Measurements from ENCODE around the gene ASTN2.

ASTN2 gene

GRCh38 chr9:116873937-116874914 is 540.6 kb downstream of the ASTN2 start:
- no peaks in the 10 kb centered on the region for H3K36me3 ChIP-seq (ENCODE audit: control insufficient read depth, insufficient read depth, low read length)
- H3K4me1 ChIP-seq (ENCODE audit: control insufficient read depth, insufficient read depth, low read length): peaks cover 6% of the 10 kb centered on the region
- no peaks in the 10 kb centered on the region for H3K27me3 ChIP-seq (ENCODE audit: control insufficient read depth, insufficient read depth, low read length)
- H3K9me3 ChIP-seq (ENCODE audit: control insufficient read depth, insufficient read depth, low read depth, low read length): peaks cover 27% of the 10 kb centered on the region
- no peak overlapping the region for H3K4me3 ChIP-seq (ENCODE audit: low read depth, low read length)
- no peak overlapping the region for H3K27ac ChIP-seq (ENCODE audit: low read depth, low read length)
- no peak overlapping the region for H3K9ac ChIP-seq (ENCODE audit: low read length)

DNA sequence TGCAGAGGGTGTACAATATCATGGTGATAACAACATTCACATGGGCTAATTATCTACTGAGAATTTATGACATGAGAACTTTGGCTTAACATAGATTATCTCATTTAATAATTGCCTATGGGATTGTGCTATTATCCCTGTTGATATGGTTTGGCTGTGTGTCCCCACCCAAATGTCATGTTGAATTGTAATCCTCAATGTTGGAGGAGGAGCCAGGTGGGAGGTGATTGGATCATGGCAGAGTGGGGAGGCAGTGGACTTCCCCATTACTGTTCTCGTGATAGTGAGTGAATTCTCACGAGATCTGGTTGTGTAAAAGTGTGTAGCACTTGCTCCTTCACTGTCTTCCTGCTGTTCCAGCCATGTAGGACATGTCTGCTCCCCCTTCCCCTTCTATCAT is 541.4 kb downstream of the ASTN2 start:
- Histone ChIP-seq H3K27me3 (ENCODE audit: control insufficient read depth, insufficient read depth, low read length) (no peaks in the 10 kb centered on the region), H3K4me1 (ENCODE audit: control insufficient read depth, insufficient read depth, low read length) (peaks cover 6% of the 10 kb centered on the region), H3K9ac (ENCODE audit: low read length) (no peak overlapping the region), H3K9me3 (ENCODE audit: control insufficient read depth, insufficient read depth, low read depth, low read length) (peaks cover 24% of the 10 kb centered on the region), H3K27ac (ENCODE audit: low read depth, low read length) (no peak overlapping the region), H3K4me3 (ENCODE audit: low read depth, low read length) (no peak overlapping the region), H3K36me3 (ENCODE audit: control insufficient read depth, insufficient read depth, low read length) (no peaks in the 10 kb centered on the region)

- H3K27me3 ChIP-seq (ENCODE audit: control insufficient read depth, insufficient read depth, low read length): no peaks in the 10 kb centered on the region
- H3K9me3 ChIP-seq (ENCODE audit: control insufficient read depth, insufficient read depth, low read depth, low read length): no peaks in the 10 kb centered on the region
- H3K4me1 ChIP-seq (ENCODE audit: control insufficient read depth, insufficient read depth, low read length): peaks cover 16% of the 10 kb centered on the region
- H3K27ac ChIP-seq (ENCODE audit: low read depth, low read length): no peak overlapping the region
- H3K4me3 ChIP-seq (ENCODE audit: low read depth, low read length): no peak overlapping the region
- no peaks in the 10 kb centered on the region for H3K36me3 ChIP-seq (ENCODE audit: control insufficient read depth, insufficient read depth, low read length)
- no peak overlapping the region for H3K9ac ChIP-seq (ENCODE audit: low read length)
Observed at GRCh38 chr9:116870566-116870965, 544.3 kb downstream of the ASTN2 start.

GRCh38 chr9:116868201-116868600 is 546.7 kb downstream of the ASTN2 start:
- no peaks in the 10 kb centered on the region for H3K27me3 ChIP-seq (ENCODE audit: control insufficient read depth, insufficient read depth, low read length)
- H3K4me1 ChIP-seq (ENCODE audit: control insufficient read depth, insufficient read depth, low read length): peaks cover 16% of the 10 kb centered on the region
- no peak overlapping the region for H3K9ac ChIP-seq (ENCODE audit: low read length)
- no peak overlapping the region for H3K4me3 ChIP-seq (ENCODE audit: low read depth, low read length)
- no peaks in the 10 kb centered on the region for H3K9me3 ChIP-seq (ENCODE audit: control insufficient read depth, insufficient read depth, low read depth, low read length)
- H3K27ac ChIP-seq (ENCODE audit: low read depth, low read length): no peak overlapping the region
- no peaks in the 10 kb centered on the region for H3K36me3 ChIP-seq (ENCODE audit: control insufficient read depth, insufficient read depth, low read length)

DNA sequence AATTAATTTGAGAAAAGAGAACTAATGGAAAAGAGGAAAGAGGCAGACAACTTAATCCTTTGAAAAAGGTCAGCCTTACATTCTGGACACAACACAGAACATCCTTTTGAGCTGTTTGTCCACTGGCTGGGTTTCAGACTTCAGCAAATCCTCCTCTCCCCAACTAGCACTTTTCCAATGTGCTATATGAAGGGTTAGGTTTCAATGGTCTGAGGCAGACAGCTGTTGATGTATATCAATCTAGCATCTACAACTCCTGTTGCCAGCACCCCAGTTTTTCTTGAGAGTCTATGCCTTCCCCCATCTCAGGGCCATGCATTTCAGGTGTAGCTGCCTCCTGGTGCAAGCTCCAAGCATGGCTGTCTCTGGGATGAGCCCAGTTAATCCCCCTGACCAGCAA is 553.5 kb downstream of the ASTN2 start:
- 0 out of 2 replicates have a peak, but pooled peaks cover 2% of the 10 kb centered on the region for H3K4me1 ChIP-seq (ENCODE audit: control insufficient read depth, insufficient read depth, low read length)
- H3K27me3 ChIP-seq (ENCODE audit: control insufficient read depth, insufficient read depth, low read length): no peaks in the 10 kb centered on the region
- no peak overlapping the region for H3K27ac ChIP-seq (ENCODE audit: low read depth, low read length)

GRCh38 chr9:116860509-116861120 is 554.2 kb downstream of the ASTN2 start:
- H3K27ac ChIP-seq (ENCODE audit: low read depth, low read length): no peak overlapping the region

More for the DNA sequence above, 553.5 kb downstream of the ASTN2 start:
- no peaks in the 10 kb centered on the region for H3K36me3 ChIP-seq (ENCODE audit: control insufficient read depth, insufficient read depth, low read length)
- no peaks in the 10 kb centered on the region for H3K9me3 ChIP-seq (ENCODE audit: control insufficient read depth, insufficient read depth, low read depth, low read length)
- no peak overlapping the region for H3K4me3 ChIP-seq (ENCODE audit: low read depth, low read length)
- H3K9ac ChIP-seq (ENCODE audit: low read length): no peak overlapping the region

DNA sequence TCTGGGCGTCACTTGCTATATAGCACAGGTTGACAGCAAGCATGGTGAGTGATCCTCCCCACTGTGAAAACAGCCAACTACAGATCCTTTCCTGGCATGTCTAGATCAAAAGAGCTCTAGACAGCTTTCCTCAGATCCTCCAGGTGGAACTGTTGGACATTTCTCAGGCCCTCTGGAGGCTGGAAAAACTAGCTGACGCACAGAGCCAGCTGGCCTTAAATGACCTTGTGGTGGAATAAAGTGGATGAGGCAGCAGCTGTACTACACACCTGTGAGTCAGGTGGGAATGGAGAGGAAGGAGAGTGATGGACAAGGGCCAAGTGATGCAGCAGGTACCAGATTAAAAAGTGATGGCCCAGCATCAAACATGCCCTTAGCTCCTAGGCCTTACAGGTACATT is 555.1 kb downstream of the ASTN2 start:
- Histone ChIP-seq H3K9ac (ENCODE audit: low read length) (no peak overlapping the region), H3K9me3 (ENCODE audit: control insufficient read depth, insufficient read depth, low read depth, low read length) (no peaks in the 10 kb centered on the region), H3K4me3 (ENCODE audit: low read depth, low read length) (no peak overlapping the region), H3K27me3 (ENCODE audit: control insufficient read depth, insufficient read depth, low read length) (no peaks in the 10 kb centered on the region), H3K36me3 (ENCODE audit: control insufficient read depth, insufficient read depth, low read length) (no peaks in the 10 kb centered on the region), H3K27ac (ENCODE audit: low read depth, low read length) (no peak overlapping the region), H3K4me1 (ENCODE audit: control insufficient read depth, insufficient read depth, low read length) (0 out of 2 replicates have a peak, but pooled peaks cover 4% of the 10 kb centered on the region)

More at GRCh38 chr9:116860509-116861120, 554.2 kb downstream of the ASTN2 start:
- no peaks in the 10 kb centered on the region for H3K36me3 ChIP-seq (ENCODE audit: control insufficient read depth, insufficient read depth, low read length)
- no peak overlapping the region for H3K9ac ChIP-seq (ENCODE audit: low read length)
- H3K27me3 ChIP-seq (ENCODE audit: control insufficient read depth, insufficient read depth, low read length): no peaks in the 10 kb centered on the region
- no peaks in the 10 kb centered on the region for H3K9me3 ChIP-seq (ENCODE audit: control insufficient read depth, insufficient read depth, low read depth, low read length)
- 0 out of 2 replicates have a peak, but pooled peaks cover 4% of the 10 kb centered on the region for H3K4me1 ChIP-seq (ENCODE audit: control insufficient read depth, insufficient read depth, low read length)
- no peak overlapping the region for H3K4me3 ChIP-seq (ENCODE audit: low read depth, low read length)

DNA sequence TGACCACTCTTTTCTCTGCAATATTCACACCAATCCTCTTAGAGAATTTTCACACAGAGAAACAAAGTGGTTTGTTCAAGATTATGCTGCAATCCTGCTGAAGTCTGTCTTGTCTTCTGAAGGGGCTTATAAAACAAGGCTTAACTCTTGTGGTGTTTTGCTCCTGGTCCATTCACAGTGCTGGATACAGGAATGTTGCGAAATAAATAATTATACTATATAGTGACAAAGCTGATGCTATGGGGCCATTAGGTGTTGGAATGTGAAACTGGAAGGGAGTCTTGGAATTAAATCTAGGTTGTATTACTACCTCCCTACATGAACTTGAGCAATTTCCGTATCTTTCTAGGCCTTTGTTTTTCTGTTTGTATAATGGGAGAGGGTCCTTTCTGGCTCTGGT is 557.5 kb downstream of the ASTN2 start:
- no peaks in the 10 kb centered on the region for H3K27me3 ChIP-seq (ENCODE audit: control insufficient read depth, insufficient read depth, low read length)
- H3K36me3 ChIP-seq (ENCODE audit: control insufficient read depth, insufficient read depth, low read length): no peaks in the 10 kb centered on the region
- H3K9ac ChIP-seq (ENCODE audit: low read length): no peak overlapping the region
- H3K4me3 ChIP-seq (ENCODE audit: low read depth, low read length): no peak overlapping the region
- 0 out of 2 replicates have a peak, but pooled peaks cover 4% of the 10 kb centered on the region for H3K4me1 ChIP-seq (ENCODE audit: control insufficient read depth, insufficient read depth, low read length)
- H3K9me3 ChIP-seq (ENCODE audit: control insufficient read depth, insufficient read depth, low read depth, low read length): no peaks in the 10 kb centered on the region
- no peak overlapping the region for H3K27ac ChIP-seq (ENCODE audit: low read depth, low read length)

DNA sequence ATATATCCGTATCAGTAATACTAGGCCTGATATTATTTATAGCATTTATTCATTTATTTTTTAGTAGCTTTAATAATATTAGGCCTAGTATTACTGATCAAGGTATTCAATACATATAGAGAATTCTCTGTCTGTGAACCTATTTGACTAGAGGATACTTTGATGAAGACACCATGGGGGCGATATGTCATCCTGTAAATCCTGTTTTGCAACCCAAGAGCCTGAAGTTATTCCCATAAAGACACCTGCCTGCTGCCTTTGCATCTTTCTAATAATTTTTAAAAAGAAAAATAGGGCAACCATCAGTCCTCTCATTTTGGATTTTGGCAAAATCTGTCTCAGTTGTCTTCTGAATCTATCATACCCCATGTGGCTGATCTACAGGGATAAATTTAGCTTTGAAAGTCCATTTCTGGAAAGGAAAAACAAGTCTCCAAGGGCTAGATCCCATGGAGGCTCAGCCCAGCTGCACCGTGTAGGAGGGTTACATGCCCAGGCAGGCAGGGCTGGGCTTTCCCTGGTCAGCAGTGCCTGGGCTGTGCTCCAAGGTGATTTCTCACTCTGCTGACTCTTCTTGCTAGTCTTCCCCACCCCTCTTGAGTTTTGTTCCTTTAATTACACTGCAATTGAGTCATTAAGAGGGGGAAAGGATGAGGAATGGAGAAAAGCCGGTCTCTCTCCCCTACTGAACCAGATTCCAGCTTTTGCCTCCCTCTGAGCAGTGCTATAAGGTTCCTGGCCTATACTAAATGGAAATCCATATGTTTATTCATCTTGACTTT is 558.8 kb downstream of the ASTN2 start:
- no peaks in the 10 kb centered on the region for H3K9me3 ChIP-seq (ENCODE audit: control insufficient read depth, insufficient read depth, low read depth, low read length)
- H3K36me3 ChIP-seq (ENCODE audit: control insufficient read depth, insufficient read depth, low read length): no peaks in the 10 kb centered on the region
- no peaks in the 10 kb centered on the region for H3K27me3 ChIP-seq (ENCODE audit: control insufficient read depth, insufficient read depth, low read length)
- H3K4me1 ChIP-seq (ENCODE audit: control insufficient read depth, insufficient read depth, low read length): 0 out of 2 replicates have a peak, but pooled peaks cover 4% of the 10 kb centered on the region
- H3K9ac ChIP-seq (ENCODE audit: low read length): no peak overlapping the region
- no peak overlapping the region for H3K4me3 ChIP-seq (ENCODE audit: low read depth, low read length)
- no peak overlapping the region for H3K27ac ChIP-seq (ENCODE audit: low read depth, low read length)

- Histone ChIP-seq H3K27ac (ENCODE audit: low read depth, low read length) (no peak overlapping the region), H3K4me3 (ENCODE audit: low read depth, low read length) (no peak overlapping the region), H3K36me3 (ENCODE audit: control insufficient read depth, insufficient read depth, low read length) (no peaks in the 10 kb centered on the region)
Observed at GRCh38 chr9:116849721-116850120, 565.1 kb downstream of the ASTN2 start.

More at GRCh38 chr9:116849721-116850120, 565.1 kb downstream of the ASTN2 start:
- Histone ChIP-seq H3K4me1 (ENCODE audit: control insufficient read depth, insufficient read depth, low read length) (no peaks in the 10 kb centered on the region), H3K9ac (ENCODE audit: low read length) (no peak overlapping the region), H3K27me3 (ENCODE audit: control insufficient read depth, insufficient read depth, low read length) (no peaks in the 10 kb centered on the region), H3K9me3 (ENCODE audit: control insufficient read depth, insufficient read depth, low read depth, low read length) (no peaks in the 10 kb centered on the region)

Data from HUES6 (cell line).